Psoas muscle (tissue), 8 donors: ENCODE data around the gene LAMA5. TPM values are rescaled to one million over a fixed set of nuclear protein-coding genes. Genes with fewer than 3 reads are reported as not detected.

Experiments
- ATAC-seq, 4 donors: fragments of 200-7000 bp; cut with Tn5 transposase; one replicate each; pipeline ENCODE4 v1.9.1; 2020; ENCODE audit warnings: moderate library complexity in 3 of 4, mild to moderate bottlenecking in 2 of 4
- DNase-seq, 2 donors: peaks; one replicate each; pipeline ENCODE4 v3.0.0-alpha.2; 2020
- H3K27ac ChIP-seq: fragments of 200-600 bp; one replicate; pipeline ENCODE4 v1.8.0; 2022
- H3K27me3 ChIP-seq, 3 donors: fragments of 200-600 bp in 1 of 3; one replicate each; pipeline versions ENCODE4 v1.6.1 to v1.8.0; 2013 to 2022; ENCODE audit warnings: low read length in 2 of 3, mild to moderate bottlenecking in 2 of 3, moderate library complexity in 1 of 3; ENCODE audit not compliant: insufficient read depth in 3 of 3
- H3K36me3 ChIP-seq, 2 donors: fragments of 200-600 bp in 1 of 2; one replicate each; pipeline versions ENCODE4 v1.6.1 to v1.8.0; 2013 to 2022; ENCODE audit warnings: low read depth in 1 of 2, mild to moderate bottlenecking in 1 of 2, moderate library complexity in 1 of 2; ENCODE audit not compliant: insufficient read depth in 1 of 2
- H3K4me1 ChIP-seq: fragments of 200-600 bp; one replicate; pipeline ENCODE4 v1.8.0; 2022
- H3K4me3 ChIP-seq: fragments of 200-600 bp; one replicate; pipeline ENCODE4 v1.8.0; 2022; ENCODE audit warnings: mild to moderate bottlenecking
- H3K9me3 ChIP-seq: fragments of 200-600 bp; one replicate; pipeline ENCODE4 v1.8.0; 2022
- CTCF ChIP-seq: fragments of 200-600 bp; IDR thresholded peaks from one replicate; pipeline ENCODE4 v1.8.0; 2022; ENCODE audit warnings: antibody characterized with exemption
- whole genome bisulfite sequencing, 3 donors: extraction: QIAGEN DNeasy Blood & Tissue Kit; methylation state at CpG; one replicate each; pipeline versions ENCODE4 v1.1.6 to v1.1.7; 2013; 5-methylcytosine and 5-hydroxymethylcytosine counted together
- intact Hi-C, 2 donors: fragments of 100-400 bp; cut with DNase I; formaldehyde crosslinking; loops; one replicate each; pipeline versions ENCODE4 v1.11.0 to v1.14.2; 2022
- polyA plus RNA-seq, 3 donors: library from polyadenylated mRNA; stranded (reverse); fragments of 200-250 nt; gene quantifications; one replicate each; pipeline ENCODE4 v1.2.3, GENCODE V29; 2013
- total RNA-seq, 4 donors: library from RNA; stranded (reverse); fragmentation: NEBNext Ultra II Directional in 2 of 4; extraction: Animal tissue kit (Norgen Biotek cat#: 25700) in 2 of 4; gene quantifications; one replicate each; pipeline versions ENCODE4 v1.2.1 to v1.2.4, GENCODE V29; 2021 to 2023
- donor health status: healthy with polysubstance abuse.
- donor health status: DM: no; HTN: no; CAD: no; lungs with moderate emphysema.
- donor health status: Bipolar disorder and iron deficiency.
- donor health status: healthy.
- donor health status: DM: yes; HTN: yes; CAD: no.
- donor health status: DM: no; HTN: no; CAD: no.
- donor health status: DM: no; HTN: no; CAD: no.
- donor health status: DM: yes; HTN: yes; CAD: no.

The LAMA5 gene
- total and polyA plus RNA-seq, 7 donors: 14.4 to 74.6 (median 34.2) TPM

GRCh38 chr20:62355878-62356588 is 11.1 kb downstream of the LAMA5 start:
- Histone ChIP-seq H3K36me3 (peaks cover 0 to 16% of the 10 kb centered on the region in 2 donors), H3K4me3 (peak overlapping the region; percentile 42)
- TF ChIP-seq CTCF: no peak

GRCh38 chr20:62355516-62355877 is 11.6 kb downstream of the LAMA5 start:
- intact Hi-C loops: no loop called here
- WGBS, 3 donors: 23 to 24% (median 23%) methylated on average over 11 of the region's 11 CpGs
- Histone ChIP-seq H3K27ac (peak overlapping the region; percentile 85), H3K4me1 (peaks cover 66% of the 10 kb centered on the region), H3K9me3 (no peaks in the 10 kb centered on the region), H3K4me3 (peak overlapping the region; percentile 42), H3K27me3 (no peaks in the 10 kb centered on the region), H3K36me3 (peaks cover 0 to 21% of the 10 kb centered on the region in 2 donors)
- TF ChIP-seq CTCF: no peak
- DNase-seq (peak; percentile 60 to 68), ATAC-seq (peak in 3 of 4 donors; percentile 6 to 21 (median 8))

More at GRCh38 chr20:62355878-62356588, 11.1 kb downstream of the LAMA5 start:
- ATAC-seq: no peak
- peaks cover 66% of the 10 kb centered on the region for H3K4me1 ChIP-seq
- no peaks in the 10 kb centered on the region for H3K27me3 ChIP-seq
- intact Hi-C loops: no loop called here
- WGBS, 3 donors: 17 to 22% (median 18%) methylated on average over 25 to 29 of the region's 29 CpGs
- H3K9me3 ChIP-seq: no peaks in the 10 kb centered on the region
- peak overlapping the region; percentile 85 for H3K27ac ChIP-seq
- DNase-seq: peak; percentile 59 to 71

- DNase-seq: peak; percentile 20 to 39
- intact Hi-C loops: loop anchor here in 1 of 2 donors (5.0 kb wide), 1 partner anchor 53 kb away; the partner anchor contains the start of gene ADRM1
- Histone ChIP-seq H3K36me3 (peaks cover 0 to 26% of the 10 kb centered on the region in 2 donors), H3K27me3 (no peaks in the 10 kb centered on the region), H3K9me3 (no peaks in the 10 kb centered on the region), H3K27ac (peak overlapping the region; percentile 85), H3K4me1 (peaks cover 66% of the 10 kb centered on the region), H3K4me3 (peak overlapping the region; percentile 42)
- WGBS, 3 donors: 72 to 75% (median 73%) methylated on average over 12 to 16 of the region's 16 CpGs
- no peak for TF ChIP-seq CTCF
- no peak for ATAC-seq
Observed at GRCh38 chr20:62354811-62355341, 12.2 kb downstream of the LAMA5 start.

- ATAC-seq (no peak), DNase-seq (peak in 1 of 2 donors; percentile 48)
- Histone ChIP-seq H3K4me1 (peaks cover 61% of the 10 kb centered on the region), H3K9me3 (no peaks in the 10 kb centered on the region), H3K27me3 (no peaks in the 10 kb centered on the region), H3K4me3 (no peak overlapping the region), H3K36me3 (peaks cover 0 to 27% of the 10 kb centered on the region in 2 donors), H3K27ac (peak overlapping the region; percentile 85)
- 87 to 92% (median 88%) methylated on average over 11 to 14 of the region's 14 CpGs for WGBS, 3 donors
- intact Hi-C loops: loop anchor here in 1 of 2 donors (5.0 kb wide), 1 partner anchor 52 kb away; the partner anchor contains the start of gene ADRM1
- no peak for TF ChIP-seq CTCF
Observed at GRCh38 chr20:62354031-62354808, 12.9 kb downstream of the LAMA5 start.
